HG03521 (cell line): ENCODE measurements around the gene PEAR1.

Source experiments
- ATAC-seq: cut with Tn5 transposase; IDR thresholded peaks from one replicate; pipeline ENCODE4 v1.9.1; 2021; ENCODE audit warnings: mild to moderate bottlenecking, moderate library complexity; ENCODE audit not compliant: unreplicated experiment

PEAR1 gene, protein sequence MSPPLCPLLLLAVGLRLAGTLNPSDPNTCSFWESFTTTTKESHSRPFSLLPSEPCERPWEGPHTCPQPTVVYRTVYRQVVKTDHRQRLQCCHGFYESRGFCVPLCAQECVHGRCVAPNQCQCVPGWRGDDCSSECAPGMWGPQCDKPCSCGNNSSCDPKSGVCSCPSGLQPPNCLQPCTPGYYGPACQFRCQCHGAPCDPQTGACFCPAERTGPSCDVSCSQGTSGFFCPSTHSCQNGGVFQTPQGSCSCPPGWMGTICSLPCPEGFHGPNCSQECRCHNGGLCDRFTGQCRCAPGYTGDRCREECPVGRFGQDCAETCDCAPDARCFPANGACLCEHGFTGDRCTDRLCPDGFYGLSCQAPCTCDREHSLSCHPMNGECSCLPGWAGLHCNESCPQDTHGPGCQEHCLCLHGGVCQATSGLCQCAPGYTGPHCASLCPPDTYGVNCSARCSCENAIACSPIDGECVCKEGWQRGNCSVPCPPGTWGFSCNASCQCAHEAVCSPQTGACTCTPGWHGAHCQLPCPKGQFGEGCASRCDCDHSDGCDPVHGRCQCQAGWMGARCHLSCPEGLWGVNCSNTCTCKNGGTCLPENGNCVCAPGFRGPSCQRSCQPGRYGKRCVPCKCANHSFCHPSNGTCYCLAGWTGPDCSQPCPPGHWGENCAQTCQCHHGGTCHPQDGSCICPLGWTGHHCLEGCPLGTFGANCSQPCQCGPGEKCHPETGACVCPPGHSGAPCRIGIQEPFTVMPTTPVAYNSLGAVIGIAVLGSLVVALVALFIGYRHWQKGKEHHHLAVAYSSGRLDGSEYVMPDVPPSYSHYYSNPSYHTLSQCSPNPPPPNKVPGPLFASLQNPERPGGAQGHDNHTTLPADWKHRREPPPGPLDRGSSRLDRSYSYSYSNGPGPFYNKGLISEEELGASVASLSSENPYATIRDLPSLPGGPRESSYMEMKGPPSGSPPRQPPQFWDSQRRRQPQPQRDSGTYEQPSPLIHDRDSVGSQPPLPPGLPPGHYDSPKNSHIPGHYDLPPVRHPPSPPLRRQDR

DNA sequence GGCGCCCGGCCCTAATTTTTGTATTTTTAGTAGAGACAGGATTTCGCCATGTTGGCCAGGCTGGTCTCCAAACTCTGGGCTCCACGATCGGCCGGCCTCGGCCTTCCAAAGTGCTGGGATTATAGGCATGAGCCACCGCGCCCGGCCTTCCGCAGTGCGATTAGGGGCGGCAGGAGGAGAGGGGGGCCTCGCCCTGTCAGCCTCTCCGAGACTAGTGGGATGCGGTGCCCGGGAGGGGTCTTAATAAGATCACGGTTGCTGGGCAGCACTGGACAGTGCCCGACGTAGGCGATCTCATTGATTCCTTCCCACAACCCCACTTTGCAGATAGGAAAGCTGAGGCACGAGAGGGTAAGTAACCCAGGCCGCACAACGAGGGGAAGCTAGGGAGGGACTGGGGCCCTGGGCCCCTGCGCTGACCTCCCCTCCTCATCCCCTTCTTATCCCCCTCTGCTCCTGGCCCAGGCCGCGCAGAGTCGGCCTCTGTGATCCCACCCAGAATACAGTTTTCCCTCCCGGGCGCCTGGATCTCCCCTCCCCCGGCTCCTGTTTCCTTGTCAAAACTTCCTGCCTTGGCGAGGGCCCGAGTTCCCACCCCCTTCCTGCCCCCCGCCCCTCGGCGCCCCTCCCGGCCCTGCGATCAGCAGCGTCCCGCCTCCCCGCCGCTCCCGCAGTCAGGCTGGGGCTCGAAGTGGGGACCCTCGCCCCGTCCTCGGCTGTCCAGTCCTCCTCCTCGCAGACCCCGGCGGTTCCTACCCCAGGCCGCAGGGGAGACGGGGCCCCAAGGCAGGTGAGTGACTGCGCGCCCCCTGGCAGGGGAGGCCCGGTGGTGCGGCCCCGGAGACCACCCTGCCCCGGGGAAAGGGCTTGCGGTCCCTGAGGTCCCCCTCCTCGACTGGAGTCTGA lies at the start of gene PEAR1:
Gene PEAR1, plus strand, starts transcription at position 671 of the 906 bp plus-strand sequence. CDS start 10,209 bp downstream, outside the sequence.
- no peak for ATAC-seq

GRCh38 chr1:156844102-156844501 lies 49.4 kb upstream of the PEAR1 start:
- ATAC-seq = no peak

DNA sequence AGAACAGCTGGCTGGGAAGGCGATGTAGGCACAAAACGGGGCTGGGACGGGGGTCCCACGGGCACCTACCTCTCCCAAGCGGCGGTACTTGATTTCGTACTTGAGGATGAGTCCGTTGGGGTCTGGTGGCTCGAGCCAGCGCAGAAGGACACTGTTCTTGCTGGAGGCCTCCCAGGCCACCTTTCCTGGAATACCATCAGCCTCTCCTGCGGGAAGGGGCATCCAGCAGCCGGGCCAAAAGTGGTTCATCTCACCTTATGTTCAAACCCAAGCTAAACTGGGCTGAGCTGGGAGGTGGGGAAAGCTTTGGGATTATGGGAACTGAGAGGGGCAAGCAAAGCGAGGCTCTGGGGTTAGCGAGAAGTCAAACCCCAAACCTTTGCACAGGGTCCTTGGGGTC lies 48.9 kb upstream of the PEAR1 start:
- no peak for ATAC-seq

- ATAC-seq = no peak
Observed at GRCh38 chr1:156845055-156845952, 48.2 kb upstream of the PEAR1 start.

DNA sequence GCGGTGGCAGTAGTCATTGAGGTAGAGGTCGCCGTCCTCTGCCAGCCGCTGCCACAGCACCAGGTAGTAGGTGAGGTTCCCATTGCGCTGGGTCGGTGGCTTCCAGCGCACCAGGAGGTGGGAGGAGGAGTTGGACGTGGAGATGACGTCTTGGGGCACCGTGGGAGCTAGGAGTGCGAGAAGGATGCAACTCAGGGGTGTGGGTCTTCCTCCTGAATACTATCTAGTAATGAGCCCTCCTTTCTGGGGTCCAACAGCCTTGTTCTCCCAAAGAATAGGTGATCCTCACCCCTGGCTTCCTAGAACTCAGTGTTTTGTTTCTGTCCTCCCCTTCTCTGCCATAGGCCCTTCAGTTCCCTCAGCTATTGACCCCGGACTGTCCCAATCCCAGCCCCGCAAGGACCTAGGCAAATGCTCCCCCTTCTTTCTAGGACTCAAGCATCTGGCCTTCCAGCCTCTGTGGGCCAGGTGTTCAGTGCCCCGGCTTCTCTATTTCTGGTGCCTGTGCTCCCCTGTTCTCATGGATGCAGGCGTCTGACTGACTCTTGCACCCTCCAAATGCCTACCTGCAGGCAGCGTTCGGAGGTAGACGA lies 47.5 kb upstream of the PEAR1 start:
- no peak for ATAC-seq

DNA sequence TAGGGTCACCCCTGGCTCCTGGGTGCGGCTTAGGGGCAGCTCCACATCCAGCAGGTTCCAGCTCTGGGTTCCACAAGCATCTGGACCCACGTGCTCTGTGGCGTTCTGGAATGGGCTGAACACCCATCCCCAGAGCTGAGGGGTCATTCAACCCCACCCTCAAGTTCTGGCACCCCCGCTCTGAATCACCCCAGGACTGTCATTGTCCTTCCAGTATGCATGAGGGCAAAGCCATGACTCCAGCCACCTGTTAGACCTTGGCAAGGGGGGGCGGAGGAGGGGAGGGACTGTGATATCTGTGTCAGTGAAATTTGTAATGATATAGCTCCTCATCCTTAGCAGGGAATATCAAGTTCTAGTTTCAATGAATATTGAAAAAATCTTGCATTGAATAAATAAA lies 46.9 kb upstream of the PEAR1 start:
- ATAC-seq = no peak

- ATAC-seq = no peak
Observed at GRCh38 chr1:156847591-156848460, 45.7 kb upstream of the PEAR1 start.

DNA sequence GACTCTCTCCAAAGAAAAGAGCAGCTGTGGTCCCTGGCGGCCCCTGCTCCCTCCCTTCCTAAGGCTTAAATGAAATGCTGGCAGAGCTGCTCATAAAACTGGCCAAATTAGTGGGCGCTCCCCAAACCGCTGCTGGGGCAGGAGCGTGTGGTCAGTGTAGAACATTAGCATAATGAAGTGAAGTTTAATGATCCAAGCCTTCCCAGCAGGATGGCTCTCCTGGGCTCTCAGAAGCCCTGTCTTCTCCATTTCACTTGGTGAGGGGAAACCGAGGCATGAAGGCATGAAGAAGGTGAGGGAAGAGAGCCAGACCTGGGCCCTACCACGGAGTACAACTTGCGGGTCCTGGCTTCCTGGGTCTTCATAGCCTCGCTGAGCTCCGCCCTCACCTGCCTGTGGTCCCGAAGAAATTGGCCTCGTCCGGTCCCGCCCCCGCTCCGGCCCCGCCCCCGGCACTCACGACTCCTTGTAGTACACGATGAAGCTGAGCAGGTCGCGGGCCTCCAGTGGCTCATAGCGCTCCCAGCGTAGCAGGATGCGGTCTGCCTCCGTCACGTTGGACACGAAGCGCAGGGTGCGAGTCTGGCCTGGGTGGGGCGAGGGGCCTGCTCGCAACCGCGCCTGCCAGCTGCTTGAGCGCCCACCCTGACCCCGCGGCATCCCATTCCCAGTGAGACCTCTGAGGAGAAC lies 44.9 kb upstream of the PEAR1 start:
- ATAC-seq = no peak

- ATAC-seq = no peak
Observed at GRCh38 chr1:156849151-156849496, 44.4 kb upstream of the PEAR1 start.

DNA sequence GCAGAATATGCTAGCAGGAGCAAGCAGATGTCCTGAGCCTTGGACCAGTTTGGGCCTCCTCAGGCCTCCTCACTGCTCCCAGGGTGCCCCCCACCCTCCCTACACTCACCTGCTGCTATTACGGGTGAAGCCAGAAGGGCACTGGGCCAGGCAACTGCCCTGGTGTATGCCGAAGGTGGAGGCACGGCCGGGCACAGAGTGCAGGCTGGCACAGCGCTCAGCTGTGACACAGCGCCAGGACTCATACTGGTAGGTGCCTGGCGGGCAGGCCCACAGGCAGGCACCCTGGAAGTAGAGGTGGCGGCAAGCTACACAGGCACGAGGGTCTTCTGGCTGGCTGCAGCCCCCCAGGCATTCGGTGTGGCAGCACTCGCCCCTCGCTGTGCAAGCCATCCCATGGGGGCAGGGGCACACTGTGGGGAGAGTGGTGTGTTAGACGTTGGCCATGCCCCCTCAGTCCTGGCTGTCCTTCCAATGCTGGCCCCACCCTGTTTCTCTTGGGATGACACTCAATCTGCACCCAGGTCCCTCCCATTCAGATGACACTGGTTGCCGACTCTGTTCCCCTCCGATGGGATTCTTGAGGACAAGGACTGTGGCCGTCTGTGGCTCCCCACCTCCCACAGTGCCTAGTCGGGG lies 41.6 kb upstream of the PEAR1 start:
- no peak for ATAC-seq

GRCh38 chr1:156852418-156852874 lies 41.1 kb upstream of the PEAR1 start:
- no peak for ATAC-seq

DNA sequence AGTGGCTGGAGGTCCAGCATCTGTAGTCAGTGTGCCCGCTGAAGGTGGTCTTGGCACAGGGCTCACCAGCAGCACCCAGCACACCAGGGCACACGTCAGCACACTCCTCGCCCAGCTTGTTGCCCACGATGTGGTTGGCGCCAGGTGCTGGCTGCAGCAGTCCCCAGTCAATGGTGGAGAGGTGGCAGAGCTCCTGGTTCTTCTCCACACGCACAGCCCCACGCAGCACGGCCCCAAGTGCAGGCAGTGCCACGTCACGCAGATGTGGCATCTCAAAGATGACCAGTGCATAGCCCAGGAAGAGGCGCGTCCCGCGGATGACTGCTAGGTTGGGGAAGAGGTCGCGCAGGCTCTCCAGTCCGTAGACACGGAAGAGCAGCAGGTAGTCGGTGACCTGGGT lies 39.8 kb upstream of the PEAR1 start:
- ATAC-seq = no peak

DNA sequence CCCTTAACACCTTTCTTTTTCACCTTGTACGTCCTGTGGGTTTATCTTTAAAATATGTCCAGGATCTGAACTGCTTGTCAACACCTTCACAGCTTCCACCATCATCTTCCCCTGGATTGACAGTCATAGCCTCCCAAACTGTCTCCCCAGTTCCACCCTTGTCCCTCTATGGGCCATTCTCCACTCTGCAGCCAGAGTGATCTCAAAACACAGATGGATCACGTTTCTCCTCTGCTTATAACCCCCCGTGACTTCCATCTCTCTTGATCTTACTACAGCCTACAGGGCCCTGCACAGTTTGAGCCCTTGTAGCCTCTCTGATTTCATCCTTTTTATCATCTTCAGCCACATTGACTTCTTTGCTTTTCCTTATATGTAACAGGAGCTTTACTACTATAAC lies 38.9 kb upstream of the PEAR1 start:
- ATAC-seq = no peak

- no peak for ATAC-seq
Observed at GRCh38 chr1:156856282-156856785, 37.2 kb upstream of the PEAR1 start.

GRCh38 chr1:156857532-156857931 lies 36.0 kb upstream of the PEAR1 start:
- ATAC-seq = no peak

GRCh38 chr1:156858555-156858956 lies 35.0 kb upstream of the PEAR1 start:
- ATAC-seq = no peak

DNA sequence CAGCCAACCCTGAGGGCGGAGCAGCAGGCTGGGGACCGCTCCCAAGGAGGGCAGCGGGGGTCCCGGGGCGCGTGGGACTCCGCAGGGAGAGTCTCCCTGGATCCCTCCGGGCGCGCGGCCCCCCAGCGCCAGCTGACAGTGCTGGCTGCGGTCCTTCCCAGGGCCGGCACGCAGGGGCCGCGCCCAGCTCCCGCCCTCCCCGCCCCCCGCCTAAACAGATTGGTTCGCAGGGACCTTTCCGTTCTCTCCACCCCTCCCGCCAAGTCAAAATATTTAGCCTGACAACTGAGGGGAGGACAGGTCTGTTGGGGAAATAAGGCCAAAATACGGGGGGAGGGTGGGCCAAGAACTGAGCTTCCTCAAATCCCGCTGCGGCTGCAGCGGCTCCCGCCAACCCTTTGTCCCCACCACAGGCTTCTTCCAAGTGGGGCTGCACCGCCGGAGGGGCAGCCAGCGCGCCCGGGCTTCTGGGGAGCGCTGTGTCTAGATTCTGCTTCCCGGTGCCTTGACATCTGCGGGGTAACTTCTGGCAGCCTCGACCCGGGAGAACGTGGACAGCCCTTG lies 34.5 kb upstream of the PEAR1 start, which contains the start of gene INSRR:
Gene INSRR, minus strand, starts transcription at position 159 of the 564 bp plus-strand sequence. CDS start 496 bp downstream, outside the sequence.
- ATAC-seq = no peak
